ENCODE data around the gene C1orf167.

C1orf167 gene

DNA sequence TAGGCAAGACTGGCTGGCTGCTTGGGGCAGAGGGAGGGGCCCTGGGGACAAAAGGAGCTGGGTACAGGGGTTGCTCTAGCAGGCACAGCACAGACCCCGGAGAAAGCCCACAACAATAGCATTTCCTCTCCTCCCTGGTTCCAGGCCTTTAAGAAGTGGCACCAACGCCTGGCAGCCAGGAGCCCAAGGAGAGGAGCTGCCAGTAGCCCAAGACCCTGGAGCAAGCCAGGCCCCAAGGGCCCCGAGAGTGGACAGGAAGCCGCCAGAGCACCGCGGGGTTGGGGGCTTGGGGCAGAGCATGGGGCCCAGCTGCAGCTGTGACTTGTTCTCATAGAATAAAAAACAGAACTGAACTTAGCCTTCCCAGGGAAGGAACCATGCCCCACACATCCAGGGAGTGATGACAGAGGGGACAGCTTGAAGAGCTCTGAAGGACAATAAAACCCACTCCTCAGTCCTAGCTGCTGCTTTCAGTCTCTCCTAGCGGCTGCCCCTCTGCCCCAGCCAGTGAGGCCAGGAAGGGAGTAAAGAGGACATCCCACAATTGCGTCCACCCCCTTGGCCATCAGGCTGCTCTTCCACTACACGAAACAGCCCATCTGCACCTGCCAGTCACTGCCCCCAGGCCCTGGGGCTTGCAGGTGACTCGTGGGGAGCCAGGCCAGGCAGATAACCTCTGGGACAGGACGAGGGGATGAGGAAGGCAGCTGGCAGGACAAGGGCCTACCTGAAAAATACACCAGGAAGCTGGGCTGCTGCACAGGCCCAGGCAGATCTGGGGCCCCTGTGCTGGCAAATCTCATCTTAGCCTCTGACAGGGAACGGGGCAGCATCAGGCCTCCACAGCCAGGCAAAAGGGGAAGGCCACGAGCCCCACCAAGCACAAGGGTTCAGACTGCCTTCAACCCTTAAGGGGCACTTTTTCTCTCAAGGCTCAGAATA, 27.4 kb downstream of the C1orf167 start:
- Mint-ChIP-seq H3K36me3 (ENCODE audit: low read depth) (peaks cover 24% of the 10 kb centered on the region), H3K4me1 (peaks cover 44% of the 10 kb centered on the region), H3K27me3 (ENCODE audit: low read depth) (no peaks in the 10 kb centered on the region), H3K9me3 (no peaks in the 10 kb centered on the region), H3K4me3 (no peak overlapping the region), H3K27ac (peak overlapping the region in 1 of 3 experiments; percentile 76)
- TF ChIP-seq, protein P1, sequence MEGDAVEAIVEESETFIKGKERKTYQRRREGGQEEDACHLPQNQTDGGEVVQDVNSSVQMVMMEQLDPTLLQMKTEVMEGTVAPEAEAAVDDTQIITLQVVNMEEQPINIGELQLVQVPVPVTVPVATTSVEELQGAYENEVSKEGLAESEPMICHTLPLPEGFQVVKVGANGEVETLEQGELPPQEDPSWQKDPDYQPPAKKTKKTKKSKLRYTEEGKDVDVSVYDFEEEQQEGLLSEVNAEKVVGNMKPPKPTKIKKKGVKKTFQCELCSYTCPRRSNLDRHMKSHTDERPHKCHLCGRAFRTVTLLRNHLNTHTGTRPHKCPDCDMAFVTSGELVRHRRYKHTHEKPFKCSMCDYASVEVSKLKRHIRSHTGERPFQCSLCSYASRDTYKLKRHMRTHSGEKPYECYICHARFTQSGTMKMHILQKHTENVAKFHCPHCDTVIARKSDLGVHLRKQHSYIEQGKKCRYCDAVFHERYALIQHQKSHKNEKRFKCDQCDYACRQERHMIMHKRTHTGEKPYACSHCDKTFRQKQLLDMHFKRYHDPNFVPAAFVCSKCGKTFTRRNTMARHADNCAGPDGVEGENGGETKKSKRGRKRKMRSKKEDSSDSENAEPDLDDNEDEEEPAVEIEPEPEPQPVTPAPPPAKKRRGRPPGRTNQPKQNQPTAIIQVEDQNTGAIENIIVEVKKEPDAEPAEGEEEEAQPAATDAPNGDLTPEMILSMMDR (IDR thresholded peaks at IDR 0.05; ENCODE audit: unreplicated experiment in 3 of 3): no peak

DNA sequence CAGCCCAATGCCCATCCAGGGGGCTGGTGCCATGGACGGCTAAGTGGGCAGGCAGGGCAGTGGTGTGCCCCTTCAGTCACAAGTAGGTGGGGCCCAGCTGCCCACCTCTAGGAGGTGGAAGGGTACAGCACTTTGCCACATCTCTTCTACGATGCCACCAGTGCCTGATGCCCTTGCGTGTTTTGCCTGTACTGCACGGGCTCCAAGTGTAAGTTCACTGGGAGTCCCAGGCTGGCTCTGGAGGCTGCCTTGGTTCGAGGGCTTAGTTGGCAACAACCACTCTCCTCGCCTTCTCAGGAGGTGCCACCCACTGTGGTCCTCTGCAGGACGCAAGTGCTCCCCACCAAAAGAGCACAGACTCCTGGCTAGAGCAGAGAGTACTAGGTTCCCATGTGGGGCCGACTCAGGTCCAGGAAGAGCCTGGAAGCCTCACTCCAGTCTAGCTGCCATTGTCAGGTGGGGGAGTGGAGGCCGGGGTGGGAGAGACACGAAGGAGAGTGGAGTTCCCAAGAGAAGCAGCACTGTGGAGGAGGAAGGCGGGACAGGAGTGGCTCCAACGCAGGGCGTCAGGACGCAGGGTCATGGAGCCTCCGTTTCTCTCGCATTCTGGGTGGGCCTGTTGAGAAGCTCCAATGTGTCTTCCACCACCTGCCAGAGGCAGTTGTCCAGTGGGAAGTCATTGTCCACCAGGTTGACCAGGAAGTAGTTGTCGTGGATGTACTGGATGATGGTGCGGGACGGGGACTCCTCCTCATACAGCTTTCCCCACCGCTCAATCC, 28.3 kb downstream of the C1orf167 start:
- Mint-ChIP-seq H3K4me1 (peaks cover 48% of the 10 kb centered on the region), H3K4me3 (peak overlapping the region in 1 of 3 experiments; percentile 29), H3K27ac (peak overlapping the region in 2 of 3 experiments; percentile 26 to 37), H3K27me3 (ENCODE audit: low read depth) (no peaks in the 10 kb centered on the region), H3K36me3 (ENCODE audit: low read depth) (peaks cover 33% of the 10 kb centered on the region), H3K9me3 (no peaks in the 10 kb centered on the region)
- TF ChIP-seq, protein P1 (IDR thresholded peaks at IDR 0.05; ENCODE audit: unreplicated experiment in 3 of 3): no peak

DNA sequence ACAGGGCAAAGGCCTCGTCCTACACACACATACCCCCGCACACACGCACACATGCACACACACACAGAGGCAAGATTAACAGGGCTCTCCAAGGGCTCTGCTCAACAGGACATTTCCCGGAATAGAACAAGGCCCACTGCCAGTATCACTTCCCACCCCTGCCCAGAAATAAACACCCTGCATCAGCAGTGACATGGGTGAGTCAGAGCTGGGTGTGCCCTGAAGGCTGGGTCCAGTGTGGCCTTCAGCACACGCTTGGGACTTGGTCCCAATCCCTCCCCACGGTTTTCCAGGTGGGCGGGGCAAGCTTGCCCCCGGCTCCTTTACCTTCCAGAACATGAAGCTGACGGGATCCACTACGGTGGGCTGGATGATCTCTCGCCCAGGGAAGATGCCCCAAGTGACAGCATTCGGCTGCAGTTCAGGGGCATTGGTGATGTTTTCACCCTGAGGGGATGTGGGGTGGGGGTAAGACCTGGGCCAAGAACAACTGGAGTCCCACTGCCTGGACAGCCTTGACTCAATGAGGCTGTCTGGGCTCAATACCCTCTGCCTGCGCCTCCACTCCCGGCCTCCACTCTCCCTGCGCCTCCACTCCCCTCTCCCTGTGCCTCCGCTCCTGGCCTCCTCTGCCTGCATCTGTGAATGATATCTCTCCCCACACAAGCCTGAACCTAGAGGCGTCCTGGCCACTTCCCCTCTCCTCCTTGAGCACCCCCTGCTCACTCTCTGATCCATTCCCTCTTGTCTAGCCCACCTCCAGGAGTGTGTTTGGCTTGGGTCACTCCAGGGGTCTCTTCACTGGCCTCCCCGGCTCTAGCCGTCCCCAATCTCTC, 29.1 kb downstream of the C1orf167 start:
- H3K9me3 Mint-ChIP-seq: no peaks in the 10 kb centered on the region
- TF ChIP-seq, protein P1 (IDR thresholded peaks at IDR 0.05; ENCODE audit: unreplicated experiment in 3 of 3): no peak
- peaks cover 55% of the 10 kb centered on the region for H3K4me1 Mint-ChIP-seq
- no peaks in the 10 kb centered on the region for H3K27me3 Mint-ChIP-seq (ENCODE audit: low read depth)
- peak overlapping the region in 1 of 3 experiments; percentile 29 for H3K4me3 Mint-ChIP-seq
- H3K27ac Mint-ChIP-seq: peak overlapping the region in 2 of 3 experiments; percentile 26 to 37
- peaks cover 41% of the 10 kb centered on the region for H3K36me3 Mint-ChIP-seq (ENCODE audit: low read depth)

DNA sequence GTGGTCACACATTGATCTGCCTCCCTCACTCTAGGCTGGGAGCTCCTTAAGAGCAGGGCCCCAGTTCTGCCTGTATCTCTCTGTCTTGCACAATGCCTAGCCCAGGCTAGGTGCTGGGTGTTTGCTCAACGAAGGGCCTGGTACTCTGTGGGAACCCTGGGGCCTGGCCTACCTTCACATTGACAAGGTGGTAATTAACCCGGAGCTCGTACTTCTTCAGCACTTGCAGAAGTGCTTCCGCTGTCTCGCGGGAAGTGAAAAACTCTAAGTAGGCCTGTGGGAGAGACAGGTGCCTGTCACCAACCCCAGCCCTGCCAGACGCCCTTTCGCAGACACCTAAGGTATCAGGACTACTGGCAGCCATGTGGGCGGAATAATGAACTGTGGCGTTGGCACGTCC, 30.1 kb downstream of the C1orf167 start:
- no peak overlapping the region for H3K4me3 Mint-ChIP-seq
- peaks cover 54% of the 10 kb centered on the region for H3K4me1 Mint-ChIP-seq
- peak overlapping the region in 1 of 3 experiments; percentile 8 for H3K27ac Mint-ChIP-seq
- no peaks in the 10 kb centered on the region for H3K27me3 Mint-ChIP-seq (ENCODE audit: low read depth)
- peaks cover 45% of the 10 kb centered on the region for H3K36me3 Mint-ChIP-seq (ENCODE audit: low read depth)
- no peaks in the 10 kb centered on the region for H3K9me3 Mint-ChIP-seq
- TF ChIP-seq, protein P1 (IDR thresholded peaks at IDR 0.05; ENCODE audit: unreplicated experiment in 3 of 3): no peak

DNA sequence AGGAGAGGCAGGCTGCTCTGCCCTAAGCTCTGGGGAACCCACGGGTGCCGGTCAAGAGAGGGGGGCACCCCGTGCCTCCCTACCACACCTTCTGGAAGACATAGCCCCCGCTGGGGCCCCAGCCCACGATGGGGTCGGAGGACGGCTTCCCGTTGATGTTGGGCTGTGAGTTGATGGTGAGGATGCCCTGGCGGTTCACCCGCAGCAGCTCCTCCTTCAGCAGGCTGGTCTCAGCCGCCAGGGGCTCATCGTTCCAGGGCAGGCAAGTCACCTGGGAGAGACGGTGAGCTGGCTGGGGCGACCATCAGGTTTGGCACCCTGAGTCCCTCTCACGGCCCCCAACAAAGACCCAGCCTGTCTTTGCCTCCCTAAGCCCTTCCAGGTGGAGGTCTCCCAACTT, 31.8 kb downstream of the C1orf167 start:
- Mint-ChIP-seq H3K27me3 (ENCODE audit: low read depth) (no peaks in the 10 kb centered on the region), H3K27ac (no peak overlapping the region), H3K36me3 (ENCODE audit: low read depth) (peaks cover 48% of the 10 kb centered on the region), H3K4me3 (no peak overlapping the region), H3K9me3 (no peaks in the 10 kb centered on the region), H3K4me1 (peaks cover 51% of the 10 kb centered on the region)
- TF ChIP-seq, protein P1 (IDR thresholded peaks at IDR 0.05; ENCODE audit: unreplicated experiment in 3 of 3): no peak
